HG03025 (cell line): ENCODE measurements around the gene SIDT2.
"Not testable (repeated sequence)": the region's sequence is repeated elsewhere in the genome, so short reads cannot be mapped to it uniquely, and the experiment has no call there.

Experiments used
- ATAC-seq: cut with Tn5 transposase; IDR thresholded peaks from one replicate; pipeline ENCODE4 v1.9.1; 2021; ENCODE audit warnings: mild to moderate bottlenecking, moderate library complexity; ENCODE audit not compliant: unreplicated experiment, low FRiP score

Gene SIDT2

DNA sequence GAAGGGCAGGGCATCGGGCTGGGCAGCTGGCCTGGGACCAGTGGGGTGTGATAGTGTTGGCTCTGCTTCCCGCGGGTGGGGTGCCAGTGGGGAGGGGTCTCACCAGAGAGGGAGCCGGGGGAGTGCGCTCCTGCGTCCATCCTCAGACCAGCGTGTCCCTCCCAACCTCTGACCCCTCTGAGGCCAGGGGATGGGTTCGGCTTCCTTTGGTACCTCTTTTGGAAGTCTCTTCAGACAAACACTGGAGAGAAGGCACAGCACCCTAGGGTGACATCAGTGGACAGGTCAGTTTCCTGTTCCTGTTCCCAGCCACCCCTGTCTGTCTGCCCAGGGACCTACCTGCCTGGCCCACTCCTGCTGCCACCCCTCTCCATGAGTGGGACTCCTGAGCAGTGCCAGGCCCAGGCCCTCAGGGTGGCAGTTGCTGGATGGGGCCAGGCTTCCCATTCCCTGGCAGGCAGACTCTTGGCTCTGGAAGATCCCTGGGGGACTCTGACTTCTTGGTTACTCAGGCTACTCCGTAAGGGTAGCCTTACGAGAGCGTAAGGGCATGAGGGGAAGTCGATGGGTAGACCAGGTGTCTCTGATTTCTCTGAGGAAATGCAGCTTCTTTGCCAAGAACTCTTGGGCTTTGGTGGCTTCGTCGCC, 23.2 kb downstream of the SIDT2 start:
- no peak for ATAC-seq

DNA sequence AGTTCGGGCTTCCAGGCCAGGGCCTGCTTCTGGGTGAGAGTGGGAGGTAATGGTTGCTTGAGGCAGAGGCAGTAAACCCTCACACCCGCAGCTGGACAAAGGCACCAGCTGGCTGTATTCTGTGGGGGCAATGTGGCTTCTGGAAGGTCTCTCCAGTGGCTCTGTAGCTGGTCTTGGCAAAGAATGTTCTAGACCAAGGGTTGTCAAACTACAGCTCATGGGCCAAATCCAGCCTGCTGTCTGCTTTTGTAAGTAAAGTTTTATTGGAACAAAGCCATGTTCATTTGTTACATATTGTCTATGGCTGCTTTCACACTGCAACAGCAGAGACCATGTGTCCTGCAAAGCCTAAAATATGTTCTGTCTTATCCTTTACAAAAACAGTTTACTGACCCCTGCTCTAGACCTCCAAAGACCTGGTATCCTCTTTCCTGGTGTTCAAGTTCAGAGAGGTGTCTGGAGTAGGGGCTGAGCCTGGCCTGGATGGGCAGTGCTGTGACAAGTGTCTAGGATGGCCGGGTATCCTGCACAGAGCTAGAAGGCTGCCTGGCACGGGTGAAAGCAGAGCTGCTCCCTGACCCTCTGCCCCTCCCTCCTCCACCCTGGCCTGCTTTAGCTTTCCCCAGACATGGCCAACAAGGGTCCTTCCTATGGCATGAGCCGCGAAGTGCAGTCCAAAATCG, 24.0 kb downstream of the SIDT2 start:
- no peak for ATAC-seq

DNA sequence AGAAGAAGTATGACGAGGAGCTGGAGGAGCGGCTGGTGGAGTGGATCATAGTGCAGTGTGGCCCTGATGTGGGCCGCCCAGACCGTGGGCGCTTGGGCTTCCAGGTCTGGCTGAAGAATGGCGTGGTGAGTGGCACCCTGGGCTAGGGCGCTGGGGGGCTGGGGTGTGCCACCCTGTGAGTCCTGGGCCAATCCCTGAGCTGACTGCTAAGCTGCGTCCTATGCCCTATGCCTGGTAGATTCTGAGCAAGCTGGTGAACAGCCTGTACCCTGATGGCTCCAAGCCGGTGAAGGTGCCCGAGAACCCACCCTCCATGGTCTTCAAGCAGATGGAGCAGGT, 24.5 kb downstream of the SIDT2 start:
- ATAC-seq = no peak

DNA sequence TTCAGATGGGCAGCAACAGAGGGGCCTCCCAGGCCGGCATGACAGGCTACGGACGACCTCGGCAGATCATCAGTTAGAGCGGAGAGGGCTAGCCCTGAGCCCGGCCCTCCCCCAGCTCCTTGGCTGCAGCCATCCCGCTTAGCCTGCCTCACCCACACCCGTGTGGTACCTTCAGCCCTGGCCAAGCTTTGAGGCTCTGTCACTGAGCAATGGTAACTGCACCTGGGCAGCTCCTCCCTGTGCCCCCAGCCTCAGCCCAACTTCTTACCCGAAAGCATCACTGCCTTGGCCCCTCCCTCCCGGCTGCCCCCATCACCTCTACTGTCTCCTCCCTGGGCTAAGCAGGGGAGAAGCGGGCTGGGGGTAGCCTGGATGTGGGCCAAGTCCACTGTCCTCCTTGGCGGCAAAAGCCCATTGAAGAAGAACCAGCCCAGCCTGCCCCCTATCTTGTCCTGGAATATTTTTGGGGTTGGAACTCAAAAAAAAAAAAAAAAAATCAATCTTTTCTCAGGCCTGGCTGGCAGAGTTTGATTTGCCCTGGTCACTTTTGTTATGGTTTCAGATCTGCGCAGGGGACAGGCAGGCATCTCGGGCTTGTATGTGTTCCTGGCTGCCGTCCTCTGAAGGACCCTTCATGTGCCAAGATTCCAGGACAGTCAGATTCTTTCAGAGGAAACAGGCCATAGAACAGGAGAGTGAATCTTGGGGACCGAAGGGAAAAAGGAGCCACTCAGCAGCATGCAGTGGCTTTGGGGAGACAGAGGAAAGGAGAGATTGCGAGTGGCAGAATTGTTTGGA, 25.9 kb downstream of the SIDT2 start:
- no peak for ATAC-seq

DNA sequence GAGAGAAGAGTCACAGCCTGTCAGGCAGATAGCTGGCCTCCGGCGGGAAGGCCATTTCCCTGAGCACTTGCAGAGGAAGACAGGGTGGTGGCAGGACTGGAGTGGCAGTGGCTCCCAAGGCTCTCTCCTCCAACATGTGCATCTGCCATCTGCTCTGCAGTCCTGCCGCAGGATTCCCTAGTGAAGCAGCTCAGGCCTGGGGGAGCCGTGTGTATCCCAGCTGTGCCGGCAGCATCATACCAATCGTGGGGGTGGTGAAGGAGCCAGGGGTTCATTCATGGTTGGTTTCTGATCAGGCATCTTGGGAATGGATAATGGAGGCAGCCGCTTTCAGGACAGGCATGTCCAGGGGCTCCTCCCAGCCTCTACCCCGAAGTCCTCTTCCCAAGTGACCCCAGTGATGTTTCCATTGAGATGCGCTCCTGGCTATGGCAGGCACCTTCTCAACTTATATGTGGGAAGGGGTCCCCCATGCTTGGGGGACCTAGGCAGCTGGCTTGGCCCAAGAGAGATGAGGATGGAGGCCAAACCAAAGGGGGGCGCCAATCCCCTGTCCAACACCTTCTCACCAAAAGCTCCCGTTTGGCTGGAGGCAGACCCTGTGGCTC, 26.8 kb downstream of the SIDT2 start:
- no peak for ATAC-seq

DNA sequence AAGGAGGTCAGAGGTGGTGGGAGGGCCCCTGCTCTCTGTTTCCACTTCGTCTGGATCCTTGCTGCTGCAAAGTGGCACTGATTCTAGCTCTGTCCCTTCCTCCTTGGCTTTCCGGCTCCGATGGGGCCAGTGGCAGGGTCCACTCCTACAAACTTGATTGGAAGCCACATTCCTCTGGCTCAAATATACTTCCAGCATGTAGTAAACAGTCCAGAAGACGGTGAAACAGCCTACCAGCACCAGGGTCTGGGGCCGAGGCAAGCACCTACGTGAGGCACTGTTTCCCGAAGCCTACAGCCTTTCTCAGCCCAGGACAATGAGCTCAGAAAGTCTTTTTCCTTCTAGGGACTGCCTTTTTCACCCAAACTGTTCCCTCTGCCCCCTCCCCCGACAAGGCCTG, 27.6 kb downstream of the SIDT2 start:
- ATAC-seq = not testable (repeated sequence)

DNA sequence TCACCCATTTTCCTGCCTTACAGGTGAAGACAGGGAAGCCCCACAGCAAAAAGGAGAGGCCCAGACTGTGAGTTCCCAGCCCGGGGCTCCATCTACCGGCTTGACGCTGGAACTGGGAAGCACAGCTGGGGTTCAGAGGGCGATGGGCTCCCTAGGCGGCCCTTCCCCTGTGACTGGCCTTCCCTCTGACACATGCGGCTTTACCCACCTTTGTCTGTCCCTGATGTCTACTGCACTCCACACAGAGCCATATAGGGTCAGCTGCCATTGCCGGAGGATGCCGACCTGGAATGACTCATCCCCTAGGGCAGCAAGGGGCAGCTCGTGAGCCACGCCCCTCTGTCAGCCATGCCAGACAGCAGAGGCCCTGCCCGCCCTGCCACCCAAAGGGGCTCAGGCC, 28.3 kb downstream of the SIDT2 start:
- not testable (repeated sequence) for ATAC-seq

DNA sequence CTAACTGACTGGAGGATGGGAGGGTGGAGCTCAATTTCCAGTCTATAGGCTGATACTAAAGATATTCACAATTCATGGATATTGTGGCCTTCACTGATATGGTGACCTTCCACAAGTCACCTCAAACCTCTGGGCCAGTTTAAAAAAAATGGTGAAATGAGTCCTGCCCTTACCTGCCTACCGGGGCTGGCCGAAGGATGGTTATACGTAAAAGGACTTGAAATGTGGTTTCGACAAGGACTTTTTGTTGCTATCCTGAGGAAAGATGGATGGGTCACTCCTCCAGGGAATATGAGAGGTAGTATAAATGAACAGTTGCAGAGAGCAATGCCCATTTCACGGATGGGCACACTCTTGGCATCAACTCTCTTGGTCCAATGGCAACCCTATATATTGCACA, 28.9 kb downstream of the SIDT2 start:
- ATAC-seq = not testable (repeated sequence)

DNA sequence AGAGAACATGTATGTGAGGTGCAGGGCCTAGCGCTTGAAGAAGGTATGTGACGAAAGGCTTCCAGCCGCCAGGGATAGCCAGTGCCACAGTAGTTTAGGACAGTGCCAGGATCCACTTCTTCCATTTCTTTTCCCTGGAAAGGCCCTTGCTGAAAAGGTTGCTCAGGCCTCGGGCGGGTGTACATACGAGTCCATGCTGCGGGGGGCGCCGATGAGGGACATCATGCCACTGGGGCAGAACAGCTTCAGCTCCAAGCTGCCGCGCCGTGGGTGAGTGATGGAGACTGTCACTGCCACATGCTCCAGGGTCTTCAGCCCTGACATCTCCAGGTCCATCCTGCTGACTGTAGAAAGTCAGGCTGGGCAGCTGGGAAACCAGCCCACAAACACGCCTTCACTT, 30.2 kb downstream of the SIDT2 start:
- ATAC-seq = not testable (repeated sequence)

DNA sequence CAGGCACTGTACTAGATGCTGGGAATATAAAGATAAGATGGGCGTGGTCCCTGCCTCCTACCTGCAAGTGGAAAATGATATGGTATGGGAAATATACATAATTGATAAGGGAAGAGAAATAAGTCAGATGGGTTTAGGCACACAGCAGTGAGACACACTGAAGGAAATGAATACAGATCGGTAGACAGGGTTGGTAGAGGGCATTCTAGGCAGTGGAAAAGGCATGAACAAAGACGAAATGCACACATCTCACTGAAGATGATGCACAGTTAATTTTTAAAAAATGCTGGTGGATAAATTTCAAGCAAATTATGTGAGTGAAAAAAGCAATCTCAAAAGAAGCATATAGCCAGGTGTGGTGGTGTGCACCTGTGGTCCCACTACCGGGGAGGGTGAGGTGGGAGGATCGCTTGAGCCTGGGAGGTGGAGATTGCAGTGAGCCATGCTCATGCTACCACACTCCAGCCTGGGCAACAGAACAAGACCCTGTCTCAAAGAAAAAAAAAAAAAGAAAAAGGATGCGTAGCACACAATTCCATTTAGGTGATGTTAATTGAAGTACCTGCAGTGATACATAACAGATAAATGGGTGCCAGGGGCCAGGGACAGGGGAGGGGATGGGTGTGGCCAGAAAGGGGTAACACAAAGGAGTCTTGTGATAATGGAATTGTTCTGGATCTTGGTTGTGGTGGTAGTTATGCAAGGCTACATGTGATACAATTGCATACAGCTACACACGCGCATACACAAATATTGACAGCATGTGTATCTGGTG, 31.0 kb downstream of the SIDT2 start:
- ATAC-seq = not testable (repeated sequence)

DNA sequence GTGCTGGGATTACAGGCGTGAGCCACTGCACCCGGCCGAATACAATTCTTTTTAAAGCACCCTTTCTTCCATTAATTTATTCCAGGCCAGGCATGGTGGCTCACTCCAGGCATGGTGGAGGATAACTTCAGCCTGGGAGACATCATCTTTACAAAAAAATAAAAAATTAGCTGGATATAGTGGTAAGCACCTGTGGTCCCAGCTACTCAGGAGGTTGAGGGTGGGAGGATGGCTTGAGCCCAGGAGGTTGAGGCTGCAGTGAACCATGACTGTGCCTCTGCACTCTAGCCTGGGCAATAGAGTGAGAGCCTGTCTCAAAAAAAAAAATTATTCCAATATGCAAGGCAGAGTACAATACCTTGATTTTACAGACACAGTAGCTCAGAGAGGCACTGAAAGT, 32.1 kb downstream of the SIDT2 start:
- ATAC-seq = no peak

DNA sequence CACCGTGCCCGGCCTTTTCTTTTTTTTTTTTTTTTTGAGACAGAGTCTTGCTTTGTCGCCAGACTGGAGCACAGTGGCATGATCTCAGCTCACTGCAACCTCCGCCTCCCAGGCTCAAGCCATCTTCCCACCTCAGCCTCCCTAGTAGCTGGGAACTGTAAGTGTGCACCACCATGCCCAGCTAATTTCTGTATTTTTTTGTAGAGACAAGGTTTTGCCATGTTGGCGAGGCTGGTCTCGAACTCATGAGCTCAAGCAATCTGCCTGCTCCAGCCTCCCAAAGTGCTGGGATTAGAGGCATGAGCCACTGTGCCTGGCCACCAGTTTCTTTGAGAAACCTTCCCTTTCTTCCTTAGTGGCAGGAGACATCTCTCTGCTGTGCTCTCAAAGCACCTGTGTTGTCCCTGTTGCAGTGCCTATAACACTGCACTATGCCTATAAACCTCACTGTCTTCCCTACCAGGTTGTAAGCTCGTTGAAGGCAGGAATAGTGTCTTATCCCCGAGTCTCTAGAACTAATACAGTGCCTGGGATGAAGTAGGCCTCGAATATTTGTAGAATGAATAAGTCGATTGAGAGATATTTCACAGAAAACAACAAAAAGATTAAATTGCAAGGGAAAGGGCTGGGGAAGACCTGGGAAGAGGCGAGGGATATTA, 34.3 kb downstream of the SIDT2 start:
- no peak for ATAC-seq

DNA sequence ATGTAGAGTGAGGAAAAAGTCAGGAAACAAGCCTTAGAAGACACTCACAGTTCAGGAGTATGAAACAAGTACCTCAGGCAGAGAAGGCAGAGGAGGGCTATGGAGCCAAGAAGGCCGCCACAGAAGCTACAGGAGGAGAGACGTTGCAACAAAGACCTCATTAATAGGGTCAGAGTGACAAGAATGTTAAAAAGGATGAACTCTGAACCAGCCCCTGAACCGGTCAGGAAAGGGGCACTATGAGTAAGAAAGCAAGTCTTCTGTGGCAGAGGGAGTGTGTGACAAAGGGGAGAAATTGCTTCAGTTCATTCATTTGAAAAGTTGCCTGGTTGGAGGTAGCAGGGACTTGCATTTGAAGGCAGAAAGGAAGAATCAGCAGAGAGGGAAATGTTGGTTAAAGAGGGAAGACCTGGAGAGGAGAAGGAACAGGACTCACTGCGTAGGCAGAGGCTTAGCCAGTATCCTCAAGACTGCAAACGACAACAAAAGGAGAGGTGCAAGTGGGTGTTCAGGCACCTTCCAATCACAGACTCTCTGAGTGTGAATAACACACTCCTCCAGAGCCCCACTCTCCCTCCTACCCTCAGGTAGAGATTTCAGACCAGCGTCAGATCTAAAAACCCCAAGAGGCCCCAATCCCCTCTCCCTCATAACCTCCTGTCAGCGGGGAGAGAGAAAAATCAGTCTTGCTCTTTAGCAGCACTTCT, 36.0 kb downstream of the SIDT2 start:
- ATAC-seq = no peak

DNA sequence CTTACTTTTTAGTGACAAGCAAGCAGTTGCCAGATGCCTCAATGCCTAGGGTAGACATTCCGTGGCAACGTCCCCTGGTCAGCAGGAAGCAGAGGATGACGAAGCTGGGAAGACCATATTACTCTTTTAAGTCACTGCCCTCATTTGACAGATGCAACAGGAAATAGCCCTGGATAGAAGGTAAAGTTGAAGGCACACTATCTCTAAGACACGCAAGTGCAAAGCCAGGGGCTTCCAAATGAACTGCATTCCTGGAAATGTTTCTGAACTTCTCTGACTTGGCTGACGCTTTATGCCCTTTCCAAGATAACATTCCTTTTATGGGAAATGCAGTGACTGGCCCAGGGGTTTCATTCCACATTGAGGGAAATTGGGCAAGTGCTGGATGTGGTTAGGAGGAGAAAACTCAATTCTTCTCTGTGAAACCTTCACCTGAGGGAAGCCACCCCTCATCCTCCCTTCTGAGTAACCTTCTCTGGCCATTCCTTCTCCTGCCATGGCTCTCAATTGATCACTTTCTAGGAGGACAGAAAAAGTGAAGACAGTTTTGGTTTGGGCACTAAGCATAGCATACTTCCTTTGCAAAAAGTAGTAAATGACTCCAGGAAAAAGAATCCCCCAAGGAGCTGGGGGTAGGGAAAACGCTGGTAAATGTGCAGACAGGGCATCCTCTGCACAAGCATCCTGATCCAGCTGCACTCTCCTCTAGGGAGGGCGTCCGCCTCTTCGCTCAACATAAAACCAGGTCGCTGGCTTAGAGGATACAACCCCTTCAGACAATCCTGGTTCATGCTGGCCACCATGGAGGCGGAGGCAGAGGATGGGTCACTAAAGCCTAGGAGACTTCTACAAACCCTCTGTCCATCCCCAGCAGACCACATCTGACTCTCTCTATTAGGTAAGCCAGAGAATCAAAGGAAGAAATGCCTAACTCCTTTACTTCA, 38.9 kb downstream of the SIDT2 start:
- ATAC-seq = no peak

DNA sequence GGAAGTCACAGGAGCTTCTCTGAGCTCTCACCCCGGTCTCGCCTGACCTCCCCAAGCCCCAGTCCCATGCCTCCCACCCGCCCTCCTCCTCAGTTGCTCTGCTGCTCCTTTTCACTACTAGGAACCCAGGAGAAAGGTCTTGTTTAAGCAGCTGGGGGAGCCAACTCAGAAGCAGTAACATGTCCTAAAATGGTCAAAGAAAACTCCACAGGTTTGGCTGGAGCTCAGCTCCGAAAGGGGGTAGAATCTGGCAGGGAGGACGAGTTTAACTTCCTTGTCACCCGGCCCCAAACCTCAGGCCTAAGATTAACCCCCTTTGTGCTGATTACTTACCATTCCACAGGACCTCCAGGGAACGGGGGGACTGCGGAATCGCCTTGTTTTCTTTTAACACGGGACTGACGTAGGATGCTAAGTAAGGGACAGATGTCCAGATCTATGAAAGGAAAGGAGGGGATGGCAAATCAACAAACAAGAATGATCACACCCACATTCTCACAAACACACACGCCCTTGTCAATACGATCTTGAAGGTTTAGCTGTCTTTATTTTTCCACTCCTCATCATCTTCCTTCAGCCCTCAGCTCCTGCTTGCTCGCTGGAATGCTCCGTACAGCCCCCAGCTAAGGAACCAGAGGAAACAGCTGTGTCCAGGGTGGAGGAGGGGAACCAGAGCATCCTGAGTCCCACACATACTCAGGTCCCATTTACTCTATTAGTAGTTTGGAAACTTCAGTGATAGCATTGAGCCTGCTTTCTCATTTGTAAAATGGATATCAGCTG, 39.8 kb downstream of the SIDT2 start:
- no peak for ATAC-seq

DNA sequence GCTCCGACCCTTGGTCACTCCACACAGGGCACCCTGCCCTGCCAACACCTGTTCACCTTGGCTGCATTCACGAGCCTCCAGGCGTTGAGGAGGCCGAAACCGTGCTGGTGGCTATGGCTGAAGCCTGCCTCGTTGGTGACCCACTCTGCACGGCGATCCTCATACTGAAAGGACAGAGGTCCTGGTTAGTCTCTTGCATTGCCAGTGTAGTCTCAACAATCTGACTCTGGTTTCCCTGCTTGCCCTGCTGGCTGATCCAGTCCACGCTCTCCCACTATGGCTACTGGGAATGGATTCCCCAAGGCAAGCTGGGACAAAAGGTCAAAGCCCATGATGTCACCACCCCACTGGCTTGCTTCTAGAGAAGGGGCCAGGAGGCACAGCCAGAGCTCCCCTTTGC, 40.5 kb downstream of the SIDT2 start:
- ATAC-seq = no peak

DNA sequence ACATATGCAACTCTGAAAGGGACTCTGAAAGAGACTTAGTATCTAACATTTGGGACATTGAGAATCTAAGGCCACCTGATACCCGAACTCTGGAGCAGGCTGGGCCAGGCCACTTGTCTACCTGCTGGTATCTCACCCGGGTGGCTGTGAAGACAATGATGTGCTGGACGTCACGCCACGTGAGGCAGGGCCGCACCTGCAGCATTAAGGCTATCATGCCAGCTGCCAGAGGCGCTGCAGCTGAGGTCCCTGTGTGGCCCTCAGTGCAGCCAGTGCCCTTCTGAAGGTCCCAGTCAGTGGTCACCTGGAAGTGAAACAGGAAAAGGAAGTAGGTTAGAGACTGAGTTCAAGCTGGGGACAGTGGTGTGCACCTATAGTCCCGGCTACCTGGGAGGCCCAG, 40.9 kb downstream of the SIDT2 start:
- ATAC-seq = no peak

DNA sequence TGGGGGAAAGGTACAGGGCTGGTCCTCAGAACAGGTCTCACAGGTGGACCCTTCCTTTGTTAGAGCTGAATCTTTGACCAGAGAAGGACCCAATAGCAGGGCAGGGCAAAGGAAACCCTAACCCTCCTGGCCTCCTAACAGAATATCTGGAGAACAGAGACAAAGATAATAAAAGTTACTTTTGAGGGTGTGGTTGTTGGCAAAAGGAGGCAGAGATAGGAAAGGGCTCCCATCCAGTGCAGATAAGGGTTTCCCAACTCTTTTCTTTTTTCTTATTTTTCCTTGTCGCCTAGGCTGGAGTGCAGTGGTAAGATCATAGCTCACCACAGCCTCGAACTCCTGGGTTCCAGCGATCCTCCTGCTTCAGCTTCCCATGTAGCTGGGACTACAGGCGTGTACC, 41.5 kb downstream of the SIDT2 start:
- ATAC-seq = no peak
